ENCODE data around the gene RASGEF1B.

RASGEF1B gene

DNA sequence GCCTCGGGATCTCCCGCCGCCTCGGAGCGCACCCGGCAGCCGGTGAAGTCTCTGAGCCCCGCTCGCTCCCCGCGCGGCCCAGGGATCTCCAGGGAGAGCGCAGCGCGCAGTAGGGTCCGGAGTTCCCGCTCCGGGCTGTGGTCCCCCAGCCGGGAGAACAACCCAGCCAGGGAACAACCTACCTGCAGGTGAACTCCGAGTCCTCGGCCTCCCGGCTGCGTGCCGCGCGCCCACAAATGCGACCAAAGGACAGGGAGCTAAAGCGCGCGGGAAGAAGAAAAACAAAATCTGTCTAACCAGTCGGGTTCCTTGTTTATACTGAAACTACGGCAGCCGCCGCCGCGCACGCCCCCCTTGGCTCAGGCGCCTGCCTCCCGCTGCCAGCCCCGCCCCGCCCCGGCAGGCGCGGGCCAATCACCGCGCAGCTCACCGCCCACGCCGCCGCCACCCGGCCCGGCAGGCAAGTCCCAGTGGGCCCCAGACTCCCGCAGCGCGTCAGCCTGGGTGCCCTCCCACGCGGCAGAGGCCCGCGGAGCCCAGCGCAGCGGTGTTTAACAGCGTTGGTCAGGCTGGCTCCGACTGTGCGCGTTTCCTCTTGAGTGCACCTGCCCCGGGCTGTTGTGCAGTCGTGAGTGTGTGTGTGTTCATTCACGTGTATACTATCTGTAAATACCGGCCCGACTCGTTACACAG, at the start of gene RASGEF1B:
TSS of gene RASGEF1B (minus strand) at position 320 of the 693 bp plus-strand sequence. CDS start 12,399 bp downstream, outside the sequence.
- peak; percentile 59 for DNase-seq

DNA sequence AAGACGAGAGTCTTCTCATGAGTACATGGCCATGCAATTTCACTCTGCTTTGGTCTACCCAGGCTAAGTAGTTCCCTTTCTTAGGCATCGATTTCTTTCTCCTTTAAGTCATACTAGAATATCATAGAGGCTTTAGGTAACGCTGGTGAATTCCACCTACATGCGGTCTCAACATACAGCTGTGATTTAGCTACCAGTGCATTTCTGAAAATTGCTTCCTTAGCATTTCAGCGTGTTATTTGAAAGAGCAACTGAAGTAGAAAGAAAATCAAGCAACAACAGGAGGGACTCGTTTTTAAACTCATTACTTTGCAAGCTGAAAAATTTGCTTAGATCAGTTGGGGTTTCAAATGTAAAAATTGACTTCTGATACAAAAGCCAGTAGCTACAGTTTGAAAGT, 48.1 kb upstream of the RASGEF1B start:
- DNase-seq: no peak

DNA sequence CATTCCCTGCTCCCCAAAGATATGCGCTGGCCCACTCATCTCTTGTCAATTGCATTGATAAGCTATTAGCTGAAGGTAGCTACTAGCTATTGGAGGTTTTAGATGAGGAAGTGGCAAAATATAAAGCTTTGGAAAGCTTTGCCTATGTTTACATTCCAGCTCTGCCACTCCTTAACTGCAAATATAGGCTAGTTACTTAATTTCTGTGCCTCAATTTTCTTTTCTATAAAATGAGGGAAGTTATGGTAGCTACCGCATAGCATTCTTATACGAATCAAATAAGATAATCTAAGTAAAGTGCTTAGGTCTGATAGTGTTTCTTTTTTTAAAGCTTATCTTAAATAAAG, 47.7 kb upstream of the RASGEF1B start:
- DNase-seq: no peak

DNA sequence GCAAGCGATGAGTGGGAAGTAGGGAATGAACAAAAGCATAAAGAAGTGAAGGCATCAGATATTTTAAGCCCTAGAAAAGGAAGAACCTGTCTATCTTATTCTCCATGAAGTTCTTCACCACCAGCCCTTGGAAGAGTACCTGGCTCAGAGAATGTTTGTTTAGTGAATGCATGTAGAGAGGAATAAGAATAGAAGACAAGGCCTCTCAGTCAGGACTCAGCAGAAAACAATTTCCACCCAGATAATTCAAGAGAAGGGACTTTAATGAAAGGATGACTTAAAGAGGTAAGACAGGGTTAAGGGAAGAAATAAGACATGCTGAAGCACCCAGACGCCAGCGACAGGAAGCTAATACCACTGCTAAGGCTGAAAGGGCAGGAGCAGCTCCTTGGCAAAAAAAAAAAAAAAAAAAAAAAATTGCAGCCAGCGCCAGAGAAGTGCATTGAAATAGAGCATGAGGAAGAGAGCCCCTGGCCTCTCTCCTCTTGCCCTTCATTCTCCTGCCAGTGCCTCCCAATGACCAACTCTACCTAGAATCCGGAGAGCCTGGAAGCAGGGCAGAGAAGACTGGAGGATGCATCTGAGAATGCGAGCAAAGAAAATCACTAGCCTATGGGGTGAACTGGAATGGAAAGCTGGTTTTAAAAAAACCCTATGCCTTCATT, 47.2 kb upstream of the RASGEF1B start:
- DNase-seq: no peak

DNA sequence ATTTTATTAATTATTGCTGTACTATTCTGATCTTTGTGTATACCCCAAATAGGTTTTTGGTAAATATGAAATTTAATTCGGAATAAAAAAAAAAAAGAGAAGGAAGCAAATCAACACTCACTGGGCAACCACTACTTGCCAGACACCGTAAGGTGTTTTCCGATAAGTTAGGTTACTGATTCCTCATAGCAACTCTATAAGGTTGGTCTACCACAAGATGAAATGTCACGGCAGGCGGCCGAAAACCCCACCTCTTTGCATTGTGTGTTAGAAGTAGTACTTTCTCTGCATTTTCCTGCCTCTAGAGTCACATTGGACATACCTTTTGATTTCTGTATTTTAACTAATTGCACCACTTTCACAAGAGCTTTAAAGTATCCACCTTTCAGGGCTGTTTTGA, 44.5 kb upstream of the RASGEF1B start:
- DNase-seq: no peak

DNA sequence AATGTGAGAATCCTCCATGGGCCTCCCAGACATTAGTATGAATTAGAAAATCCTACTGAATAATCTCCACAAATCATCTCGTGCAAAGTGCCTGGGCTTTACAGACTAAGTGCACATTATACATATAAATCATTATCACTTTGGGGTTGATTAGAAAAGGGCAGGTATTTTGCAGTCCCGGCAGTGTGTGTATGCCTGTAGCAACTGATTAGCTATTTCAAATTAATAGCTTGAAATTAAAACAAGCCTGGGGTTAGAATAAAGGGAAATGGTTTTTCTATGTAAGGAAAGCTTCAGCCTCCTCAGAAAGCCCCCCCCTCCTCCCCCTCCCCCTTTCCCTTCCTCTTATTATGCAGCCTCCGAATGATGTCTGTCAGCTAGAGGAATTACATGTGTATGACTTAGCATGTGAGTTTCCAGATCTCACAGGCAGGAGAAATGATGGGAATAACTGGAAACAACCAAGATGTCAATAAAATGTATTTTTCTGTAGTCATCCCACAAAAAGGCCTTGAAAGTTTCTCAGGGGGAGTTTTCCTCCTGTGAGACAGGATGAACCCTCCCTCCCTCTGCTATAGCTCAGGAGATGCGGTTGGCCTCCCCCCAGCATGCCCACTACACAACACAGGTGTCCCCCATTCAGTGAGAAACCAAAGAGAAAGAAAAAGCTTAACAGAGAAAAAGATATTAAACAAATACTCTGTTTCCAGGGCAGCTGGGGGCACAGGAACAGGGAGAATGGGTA, 41.2 kb upstream of the RASGEF1B start:
- DNase-seq: no peak

DNA sequence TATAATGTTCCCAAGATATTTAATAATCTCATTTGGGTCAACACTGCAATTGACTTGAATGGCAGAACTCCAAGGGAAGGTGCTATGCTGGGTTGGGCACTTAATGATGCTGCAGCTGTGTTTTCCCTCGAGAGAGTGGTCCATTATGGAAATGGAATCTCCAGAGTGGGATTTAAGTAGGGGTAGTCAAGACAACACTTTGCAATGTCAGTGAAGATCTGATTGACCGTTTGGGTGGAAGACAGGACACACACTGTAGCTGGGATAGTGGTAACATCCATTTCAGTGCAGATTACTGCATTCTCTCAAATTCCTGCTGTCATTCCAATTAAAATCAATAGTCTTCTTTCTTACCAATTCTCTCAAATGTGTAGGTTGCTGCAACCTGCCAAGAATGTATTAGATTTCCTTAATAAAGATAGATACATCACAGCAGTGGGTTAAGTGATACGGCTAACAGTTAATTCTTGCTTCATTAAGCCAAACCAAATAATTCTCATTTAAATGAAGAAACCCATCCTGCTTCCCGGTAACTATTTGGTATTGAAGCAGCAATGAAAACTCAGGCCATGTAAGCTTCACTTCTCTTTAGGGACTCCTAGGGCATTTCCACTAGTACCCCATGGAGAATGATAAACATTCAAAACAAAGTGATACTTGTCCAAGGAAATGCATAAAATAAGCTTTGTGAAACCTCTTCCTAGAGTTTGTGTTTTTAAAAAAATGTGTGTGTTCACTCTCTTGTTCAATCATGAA, 40.5 kb upstream of the RASGEF1B start:
- DNase-seq: no peak

DNA sequence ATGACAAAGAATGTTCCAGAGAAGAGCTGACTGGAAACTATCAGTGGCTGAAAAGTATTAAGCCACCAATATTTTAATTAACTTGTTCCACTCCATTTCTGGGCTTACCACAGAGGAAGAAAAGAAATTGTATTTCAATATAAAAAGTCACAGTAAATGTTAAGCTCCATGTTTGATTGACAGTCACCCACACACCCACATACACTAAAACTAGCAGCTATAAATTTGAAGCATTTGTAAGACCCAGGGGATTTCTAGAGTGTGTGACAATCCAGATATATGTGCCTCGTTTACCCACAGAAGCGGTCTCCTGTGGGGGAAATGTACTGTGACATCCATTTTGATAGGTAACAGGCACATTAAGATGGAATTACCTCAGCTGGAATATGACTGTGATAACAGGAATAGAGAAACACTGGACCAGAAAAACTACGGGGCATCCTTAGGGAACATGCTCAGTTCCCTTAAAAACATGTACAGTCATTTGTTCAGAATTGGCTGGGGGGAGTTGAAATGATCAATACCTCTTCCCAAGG, 39.0 kb upstream of the RASGEF1B start:
- no peak for DNase-seq

DNA sequence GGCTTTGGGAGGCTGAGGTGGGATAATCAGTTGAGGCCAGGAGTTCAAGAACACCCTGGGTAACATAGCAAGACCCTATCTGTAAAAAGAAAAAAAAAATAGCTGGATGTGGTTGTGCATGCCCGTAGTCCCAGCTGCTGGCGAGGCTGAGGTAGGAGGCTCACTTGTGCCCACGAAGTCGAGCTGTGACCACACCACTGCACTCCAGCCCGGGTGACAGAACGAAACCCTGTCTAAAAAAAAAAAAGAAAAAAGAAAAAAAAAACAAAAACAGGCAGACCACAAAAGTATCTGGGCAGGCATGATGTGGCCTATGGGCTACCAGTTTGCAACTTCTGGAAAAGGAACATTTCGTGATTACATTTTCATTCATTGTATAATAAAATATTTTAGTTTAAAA, 38.1 kb upstream of the RASGEF1B start:
- DNase-seq: no peak

DNA sequence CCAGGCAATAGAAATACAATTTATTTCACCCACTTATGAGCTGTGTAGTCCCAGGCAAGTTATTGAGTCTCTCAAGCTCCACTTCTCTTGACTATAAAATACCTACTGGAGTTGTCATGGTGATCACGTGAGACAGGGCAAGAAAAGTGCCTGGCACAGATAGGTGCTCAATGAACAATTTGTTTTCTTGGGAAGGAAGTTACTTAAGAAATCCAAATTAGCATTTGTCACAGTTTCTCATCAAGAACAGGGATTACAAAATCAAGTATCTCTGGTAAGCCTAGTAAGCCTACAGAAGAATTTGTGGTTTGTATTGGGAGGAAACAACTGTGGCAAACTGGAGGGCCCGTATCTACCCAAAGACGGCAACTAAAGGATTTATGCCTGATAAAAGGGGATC, 37.5 kb upstream of the RASGEF1B start:
- no peak for DNase-seq

DNA sequence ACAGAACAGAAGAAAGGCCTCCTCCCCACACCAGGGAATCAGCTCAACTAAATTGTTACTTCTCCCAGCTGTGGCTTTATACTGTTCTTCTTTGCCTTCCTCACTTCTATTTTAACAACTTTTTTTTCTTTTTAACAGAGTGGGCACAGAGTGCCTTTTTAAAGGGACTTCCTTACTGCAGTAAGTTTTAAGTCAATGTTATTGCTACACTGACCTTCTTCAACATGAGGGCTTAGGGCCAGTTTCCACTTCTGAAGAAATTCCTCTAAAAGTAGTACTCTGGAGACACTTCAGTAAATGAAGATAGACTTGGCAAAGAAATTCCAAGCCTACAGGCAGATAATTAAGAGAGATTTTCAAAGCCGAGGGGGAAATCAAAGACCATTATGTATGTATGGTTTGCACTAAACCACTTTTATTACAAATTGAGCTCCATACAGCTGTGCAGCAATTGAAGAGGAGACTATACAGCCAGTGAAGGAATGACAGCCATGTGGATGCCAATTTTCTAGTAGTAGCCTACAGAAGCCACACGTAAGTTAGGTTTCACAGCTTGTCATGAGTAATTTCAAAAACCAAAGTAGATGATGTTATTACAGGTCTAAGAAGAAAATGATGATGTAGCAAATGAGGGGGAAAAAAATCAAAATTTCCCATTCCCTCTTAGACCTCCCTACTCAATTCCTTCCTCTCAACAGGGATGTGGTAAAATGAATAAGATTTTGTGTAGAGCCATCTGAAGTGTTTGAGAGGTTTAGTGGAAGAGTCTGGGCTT, 36.9 kb upstream of the RASGEF1B start:
- DNase-seq: no peak

DNA sequence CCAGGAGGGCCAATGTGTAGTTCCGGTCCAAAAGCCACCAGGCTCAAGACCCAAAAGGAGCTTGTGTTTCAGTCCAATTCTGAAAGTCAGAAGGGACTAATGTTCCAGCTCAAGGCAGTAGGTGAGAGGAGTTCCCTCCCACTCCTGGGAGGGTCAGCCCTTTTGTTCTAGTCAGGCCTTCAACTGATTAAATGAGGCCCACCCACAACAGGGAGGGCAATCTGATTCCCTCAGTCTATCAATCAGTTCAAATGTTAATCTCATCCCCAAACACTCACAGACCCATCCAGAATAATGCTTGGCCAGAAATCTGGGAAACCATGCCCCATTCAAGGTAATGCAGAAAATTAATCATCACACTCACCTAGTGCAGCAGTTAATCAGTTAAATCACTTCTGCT, 35.8 kb upstream of the RASGEF1B start:
- DNase-seq: no peak

DNA sequence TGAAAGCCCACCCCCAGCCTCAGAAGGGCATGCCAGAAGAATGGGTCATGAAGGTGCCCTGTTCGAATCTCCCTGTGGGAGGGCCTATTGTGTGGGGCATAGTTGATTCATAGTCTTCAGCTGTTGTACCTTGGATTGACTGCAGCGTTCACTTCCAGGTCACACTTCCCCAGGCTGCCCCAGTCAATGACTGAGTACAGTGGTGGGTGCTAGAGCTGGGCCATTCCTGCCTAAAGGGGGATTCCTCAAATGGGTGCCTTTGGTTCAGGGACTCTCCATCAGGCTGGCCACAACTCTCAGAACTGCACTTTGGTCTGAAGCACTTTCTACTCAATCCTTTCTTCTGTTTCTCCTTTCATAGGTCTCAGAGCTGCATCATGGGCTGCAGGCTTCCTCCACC, 35.0 kb upstream of the RASGEF1B start:
- no peak for DNase-seq

DNA sequence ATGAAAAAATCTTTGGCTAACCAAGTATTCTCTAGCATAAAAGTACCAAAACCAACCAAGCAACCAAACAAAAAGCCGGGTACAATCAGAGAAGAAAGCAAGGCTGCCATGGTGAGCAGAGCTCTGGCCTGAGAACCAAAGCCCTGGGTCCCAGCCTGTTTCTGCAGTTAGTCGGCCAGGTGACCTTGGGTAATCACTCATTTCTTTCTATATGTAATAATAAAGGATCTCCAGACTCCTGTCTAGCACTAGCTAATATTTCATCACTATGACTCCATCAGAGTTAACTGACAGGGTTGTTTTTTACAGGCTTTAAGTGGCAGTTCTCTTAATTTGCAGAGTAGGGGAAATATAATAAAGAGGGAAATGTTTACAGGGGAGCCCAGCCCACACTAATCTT, 34.0 kb upstream of the RASGEF1B start:
- no peak for DNase-seq

DNA sequence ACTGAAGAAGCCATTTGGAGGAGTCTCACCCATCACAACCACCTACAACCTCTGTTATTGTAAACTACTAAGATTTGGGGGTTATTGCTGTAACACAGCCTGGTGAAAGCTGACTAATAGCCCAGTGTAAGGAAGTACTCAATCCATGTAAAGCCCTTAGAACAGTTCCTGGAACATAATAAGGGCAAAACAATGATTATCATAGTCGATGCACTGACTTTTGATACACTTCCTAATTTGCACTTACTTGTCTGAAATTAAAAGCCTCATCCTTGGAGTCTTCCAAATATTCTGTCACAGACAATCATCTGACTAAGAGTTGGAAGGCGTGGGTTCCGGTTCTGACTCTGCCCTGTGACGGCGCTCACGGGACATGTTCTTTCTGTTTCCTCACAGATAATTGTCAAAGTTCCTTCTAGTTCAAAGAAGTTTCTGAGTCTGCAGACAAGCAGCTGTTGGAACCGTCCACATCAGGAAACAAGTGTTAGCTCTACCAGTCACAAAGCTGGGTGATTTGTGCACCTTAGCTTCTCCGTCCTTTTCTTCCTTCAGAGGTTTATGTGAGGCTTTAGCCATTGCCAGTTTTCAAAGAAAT, 33.4 kb upstream of the RASGEF1B start:
- DNase-seq: no peak

DNA sequence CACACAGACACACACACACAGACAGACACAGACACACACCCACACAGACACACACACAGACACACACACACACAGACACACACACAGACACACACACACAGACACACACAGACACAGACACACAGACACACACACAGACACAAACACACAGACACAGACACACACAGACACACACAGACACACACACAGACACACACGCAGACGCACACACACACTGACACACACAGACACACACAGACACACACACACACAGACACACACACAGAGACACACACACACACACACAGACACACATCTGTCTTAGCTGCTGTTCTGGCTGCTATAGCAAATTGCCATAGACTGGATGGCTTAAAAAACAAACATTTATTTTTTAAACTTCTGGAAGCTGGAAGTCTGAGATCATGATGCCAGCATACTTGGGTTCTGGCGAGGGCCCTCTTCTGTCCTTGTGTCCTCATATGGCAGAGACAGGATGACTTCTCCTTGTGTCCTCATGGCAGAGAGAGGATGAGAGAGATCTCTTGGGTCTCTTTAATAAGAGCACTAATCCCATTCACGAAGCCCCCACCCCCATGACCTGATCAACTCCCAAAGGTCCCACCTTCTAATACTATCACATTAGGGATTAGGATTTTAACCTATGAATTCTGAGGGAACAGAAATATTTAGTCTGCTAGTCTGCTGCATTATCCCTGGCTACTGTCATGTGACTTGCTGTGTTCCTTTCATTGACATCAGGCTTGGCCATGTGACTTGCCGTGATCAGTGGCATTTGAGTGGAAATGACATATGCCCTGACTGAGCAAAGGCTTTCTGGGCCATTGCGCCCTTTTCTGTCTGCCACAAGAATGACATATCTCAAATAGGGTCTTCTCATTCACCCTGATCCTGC, 32.7 kb upstream of the RASGEF1B start:
- no peak for DNase-seq

DNA sequence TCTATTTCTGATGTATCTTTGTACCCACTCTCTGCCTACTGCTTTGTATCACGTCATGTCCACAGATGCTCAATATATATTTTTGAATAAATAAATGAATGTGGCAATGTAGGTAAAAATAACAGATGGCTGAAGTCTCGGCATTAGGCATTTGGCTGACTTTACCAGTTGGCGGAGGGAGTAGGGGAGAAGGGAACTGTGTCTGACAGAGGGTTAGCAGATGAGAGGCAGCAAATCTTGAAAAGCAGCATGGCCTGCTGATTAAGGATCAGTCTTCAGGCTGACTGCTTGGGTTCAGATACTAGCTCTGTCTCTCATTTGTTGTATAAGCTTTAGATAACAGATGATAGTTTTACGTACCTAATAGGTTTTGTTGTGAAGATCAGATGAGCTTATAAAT, 31.9 kb upstream of the RASGEF1B start:
- no peak for DNase-seq

DNA sequence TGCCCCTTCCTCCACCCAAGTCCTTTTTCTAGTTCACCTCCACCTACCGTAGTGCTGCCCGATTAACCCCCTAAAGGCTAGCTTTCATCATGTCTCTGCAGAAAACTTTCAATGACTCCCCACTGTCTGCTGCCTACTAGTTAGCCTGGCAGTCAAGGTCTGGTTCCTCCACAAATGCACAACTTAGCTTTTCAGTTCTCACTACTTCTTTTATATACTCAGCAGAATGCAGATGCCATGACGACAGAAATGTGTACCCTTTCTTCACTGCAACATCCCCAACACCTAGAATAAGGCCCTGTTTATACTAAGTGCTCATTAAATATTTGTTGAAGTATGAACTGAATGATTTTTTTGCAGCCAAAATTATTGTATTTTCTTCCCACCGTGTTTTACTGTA, 30.9 kb upstream of the RASGEF1B start:
- no peak for DNase-seq

DNA sequence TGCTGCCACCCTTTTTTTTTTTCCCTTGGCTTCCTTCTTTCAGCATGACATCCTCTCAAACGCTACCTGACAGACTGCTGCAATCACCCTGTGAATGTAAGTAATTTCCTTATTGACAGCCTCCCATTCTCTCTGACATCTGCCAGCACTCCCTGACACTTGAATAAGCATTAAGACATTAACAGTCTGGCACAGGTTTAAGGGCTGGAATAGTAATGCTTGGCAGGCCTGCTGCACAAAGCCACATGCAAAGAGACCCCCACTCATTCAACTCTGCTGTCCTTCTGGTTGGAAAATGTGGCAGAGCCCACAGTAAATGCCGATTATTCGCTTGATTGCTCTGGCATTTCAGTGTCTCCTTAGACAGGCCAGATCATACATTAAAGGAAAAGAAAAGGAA, 28.1 kb upstream of the RASGEF1B start:
- DNase-seq: no peak

DNA sequence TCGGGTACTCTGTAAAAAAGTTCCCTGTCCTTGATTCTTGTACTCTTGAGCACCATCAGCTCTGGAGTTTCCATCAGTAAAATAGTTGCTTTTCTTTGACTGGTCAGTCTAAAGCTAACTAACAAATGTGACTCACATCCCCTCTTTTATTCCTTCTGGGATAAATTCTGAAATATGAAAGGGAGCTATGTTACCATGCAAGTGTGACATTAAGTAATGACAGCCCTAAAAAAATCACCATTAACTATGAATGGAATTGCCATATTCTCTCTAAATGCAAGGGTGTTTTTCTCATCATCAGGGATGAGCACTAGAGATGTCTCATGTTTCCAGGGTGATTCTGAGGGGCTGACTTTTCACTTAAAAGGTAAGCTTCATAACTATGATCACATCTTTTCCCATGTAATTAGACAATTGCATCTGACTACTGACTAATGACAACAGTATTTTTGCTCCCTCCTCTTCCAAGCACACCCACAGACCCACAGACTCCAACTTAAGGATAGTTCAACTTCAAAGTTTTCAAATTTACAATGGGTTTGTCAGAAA, 26.9 kb upstream of the RASGEF1B start:
- no peak for DNase-seq

DNA sequence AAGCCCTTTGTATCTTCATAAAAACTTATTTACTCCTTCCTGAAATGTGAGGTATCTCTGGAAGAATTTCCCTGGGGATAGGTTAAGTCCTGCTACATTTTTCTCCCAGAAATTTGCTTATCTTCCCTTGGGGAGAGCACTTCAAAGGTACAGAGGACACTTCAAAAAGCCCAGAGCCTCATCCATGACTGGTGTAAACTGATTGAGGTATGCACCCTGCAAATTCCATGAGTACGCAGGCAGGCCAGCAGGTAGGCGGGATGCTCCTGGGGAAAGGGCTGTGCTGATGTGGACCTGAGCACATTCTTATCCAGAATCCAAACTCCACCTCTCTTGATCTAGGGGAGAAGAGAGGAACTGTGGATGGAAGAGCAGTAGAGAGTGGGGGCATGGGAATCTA, 26.3 kb upstream of the RASGEF1B start:
- DNase-seq: no peak

Measured in NK-92 treated with Interleukin-12 subunit alpha and Interleukin-12 subunit beta, amount 100 ng/mL, for 24 hours (cell line).